Osteoblast (primary cell): ENCODE measurements around the gene MSL3B.

Experiments used
- DNase-seq: peaks from one replicate; pipeline ENCODE4 v3.0.0; 2011; ENCODE audit warnings: low spot score, mixed read lengths; ENCODE audit not compliant: insufficient read length; ENCODE audit errors: missing footprints
- H2AFZ ChIP-seq: 2 replicates; pipeline ENCODE4 v1.6.0; 2011; ENCODE audit warnings: mild to moderate bottlenecking, low read length
- H3K27ac ChIP-seq: 2 replicates; pipeline ENCODE4 v1.5.1; 2011; ENCODE audit warnings: mild to moderate bottlenecking, low read depth, low read length, moderate library complexity
- H3K27me3 ChIP-seq: 2 replicates; pipeline ENCODE4 v1.6.0; 2012; ENCODE audit warnings: mild to moderate bottlenecking, control low read depth, inconsistent platforms, low read length, moderate library complexity; ENCODE audit not compliant: insufficient read depth
- H3K36me3 ChIP-seq: 2 replicates; pipeline ENCODE4 v1.5.1; 2011; ENCODE audit warnings: mild to moderate bottlenecking, low read length, control low read depth, moderate library complexity; ENCODE audit not compliant: insufficient read depth
- H3K4me1 ChIP-seq: 2 replicates; pipeline ENCODE4 v1.5.1; 2011; ENCODE audit warnings: mild to moderate bottlenecking, low read length, control low read depth, moderate library complexity; ENCODE audit not compliant: insufficient read depth
- H3K4me2 ChIP-seq: 2 replicates; pipeline ENCODE4 v1.6.0; 2011; ENCODE audit warnings: mild to moderate bottlenecking, low read length; ENCODE audit not compliant: insufficient read depth
- H3K4me3 ChIP-seq: fragments of 200-600 bp; sonication (generic); 3 replicates; pipeline ENCODE4 v1.5.1; 2012; ENCODE audit warnings: mild to moderate bottlenecking, low read length, inconsistent platforms; ENCODE audit not compliant: insufficient read depth
- H3K79me2 ChIP-seq: 2 replicates; pipeline ENCODE4 v1.6.0; 2012; ENCODE audit warnings: mild to moderate bottlenecking, low read length, control low read depth, inconsistent platforms; ENCODE audit not compliant: insufficient read depth
- H3K9me3 ChIP-seq: 2 replicates; pipeline ENCODE4 v1.5.1; 2011; ENCODE audit warnings: low read depth, low read length, control low read depth
- H4K20me1 ChIP-seq: 2 replicates; pipeline ENCODE4 v1.6.0; 2012; ENCODE audit warnings: mild to moderate bottlenecking, low read length, control low read depth; ENCODE audit not compliant: insufficient read depth
- TF ChIP-seq, protein P1 (sequence below): IDR thresholded peaks from 2 replicates; pipeline ENCODE4 v1.5.1; 2011; ENCODE audit warnings: mild to moderate bottlenecking, low read depth, low read length, moderate library complexity; ENCODE audit errors: extremely low read depth

The MSL3B gene

DNA sequence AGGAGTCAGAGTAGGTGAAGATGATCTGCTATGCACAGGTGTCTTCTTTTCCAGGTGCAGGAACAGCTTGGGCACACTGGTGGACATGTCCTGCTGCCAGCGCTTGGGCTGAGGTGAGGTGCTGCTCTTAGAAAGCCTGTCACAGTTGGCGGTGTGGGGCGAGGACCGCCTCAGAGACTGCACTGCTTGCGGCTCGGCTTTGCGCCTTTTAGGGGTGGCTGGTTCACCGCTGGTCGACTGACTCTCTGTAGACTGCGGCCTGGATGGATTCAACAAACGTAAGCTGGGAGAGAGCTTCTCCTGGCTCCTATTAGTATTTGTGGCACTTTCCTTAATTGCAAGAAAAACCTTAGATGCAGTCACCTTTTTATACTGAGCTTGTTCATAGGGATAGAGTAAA lies 1.7 kb downstream of the MSL3B start:
- Histone ChIP-seq H4K20me1 (no peaks in the 10 kb centered on the region), H3K27me3 (no peaks in the 10 kb centered on the region), H3K27ac (no peak overlapping the region), H3K36me3 (peaks cover 6% of the 10 kb centered on the region), H3K4me2 (no peak overlapping the region), H2AFZ (no peak overlapping the region), H3K79me2 (no peaks in the 10 kb centered on the region), H3K9me3 (no peaks in the 10 kb centered on the region), H3K4me3 (no peak overlapping the region), H3K4me1 (no peaks in the 10 kb centered on the region)
- DNase-seq, result no peak
- TF ChIP-seq, protein P1, sequence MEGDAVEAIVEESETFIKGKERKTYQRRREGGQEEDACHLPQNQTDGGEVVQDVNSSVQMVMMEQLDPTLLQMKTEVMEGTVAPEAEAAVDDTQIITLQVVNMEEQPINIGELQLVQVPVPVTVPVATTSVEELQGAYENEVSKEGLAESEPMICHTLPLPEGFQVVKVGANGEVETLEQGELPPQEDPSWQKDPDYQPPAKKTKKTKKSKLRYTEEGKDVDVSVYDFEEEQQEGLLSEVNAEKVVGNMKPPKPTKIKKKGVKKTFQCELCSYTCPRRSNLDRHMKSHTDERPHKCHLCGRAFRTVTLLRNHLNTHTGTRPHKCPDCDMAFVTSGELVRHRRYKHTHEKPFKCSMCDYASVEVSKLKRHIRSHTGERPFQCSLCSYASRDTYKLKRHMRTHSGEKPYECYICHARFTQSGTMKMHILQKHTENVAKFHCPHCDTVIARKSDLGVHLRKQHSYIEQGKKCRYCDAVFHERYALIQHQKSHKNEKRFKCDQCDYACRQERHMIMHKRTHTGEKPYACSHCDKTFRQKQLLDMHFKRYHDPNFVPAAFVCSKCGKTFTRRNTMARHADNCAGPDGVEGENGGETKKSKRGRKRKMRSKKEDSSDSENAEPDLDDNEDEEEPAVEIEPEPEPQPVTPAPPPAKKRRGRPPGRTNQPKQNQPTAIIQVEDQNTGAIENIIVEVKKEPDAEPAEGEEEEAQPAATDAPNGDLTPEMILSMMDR, result no peak

- Histone ChIP-seq H3K4me3 (no peak overlapping the region), H3K4me1 (no peaks in the 10 kb centered on the region), H3K27ac (no peak overlapping the region), H4K20me1 (no peaks in the 10 kb centered on the region), H3K4me2 (no peak overlapping the region), H3K79me2 (no peaks in the 10 kb centered on the region), H3K36me3 (peaks cover 6% of the 10 kb centered on the region), H3K9me3 (no peaks in the 10 kb centered on the region), H2AFZ (no peak overlapping the region), H3K27me3 (no peaks in the 10 kb centered on the region)
- TF ChIP-seq, protein P1, result peak; percentile 25
- DNase-seq, result peak; percentile 8
Measured at GRCh38 chr2:233865838-233866237, 2.3 kb downstream of the MSL3B start.

GRCh38 chr2:233862261-233862768 lies 5.9 kb downstream of the MSL3B start:
- H3K9me3 ChIP-seq, result no peaks in the 10 kb centered on the region
- no peak overlapping the region for H3K4me2 ChIP-seq
- no peaks in the 10 kb centered on the region for H3K27me3 ChIP-seq
- no peaks in the 10 kb centered on the region for H4K20me1 ChIP-seq
- H2AFZ ChIP-seq, result no peak overlapping the region
- no peaks in the 10 kb centered on the region for H3K79me2 ChIP-seq
- DNase-seq, result no peak
- H3K4me3 ChIP-seq, result no peak overlapping the region
- H3K27ac ChIP-seq, result no peak overlapping the region
- peaks cover 6% of the 10 kb centered on the region for H3K36me3 ChIP-seq
- TF ChIP-seq, protein P1, result no peak
- no peaks in the 10 kb centered on the region for H3K4me1 ChIP-seq

DNA sequence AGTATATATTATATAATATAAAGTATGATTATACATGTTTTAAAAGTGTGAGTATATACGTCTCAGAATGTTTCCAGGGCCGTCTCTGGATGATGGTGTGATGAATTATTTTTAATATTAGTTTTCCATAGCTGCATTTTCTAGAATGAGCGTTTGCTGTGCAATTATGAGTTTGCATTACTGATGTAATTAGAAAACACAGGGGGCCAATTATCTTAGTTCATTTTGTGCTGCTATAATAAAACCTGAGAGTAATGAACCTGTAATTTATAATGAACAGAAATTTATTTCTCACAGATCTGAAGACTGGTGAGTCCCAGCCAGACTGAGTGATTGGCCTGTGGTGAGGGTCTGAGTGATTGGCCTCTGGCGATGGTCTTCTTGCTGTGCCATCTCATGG lies 9.9 kb downstream of the MSL3B start:
- H3K79me2 ChIP-seq, result peaks cover 9% of the 10 kb centered on the region
- H2AFZ ChIP-seq, result no peak overlapping the region
- no peak overlapping the region for H3K4me2 ChIP-seq
- no peaks in the 10 kb centered on the region for H3K9me3 ChIP-seq
- H3K4me3 ChIP-seq, result no peak overlapping the region
- H3K36me3 ChIP-seq, result no peaks in the 10 kb centered on the region
- DNase-seq, result no peak
- no peak overlapping the region for H3K27ac ChIP-seq
- TF ChIP-seq, protein P1, result no peak
- no peaks in the 10 kb centered on the region for H4K20me1 ChIP-seq
- peaks cover 10% of the 10 kb centered on the region for H3K4me1 ChIP-seq
- H3K27me3 ChIP-seq, result no peaks in the 10 kb centered on the region
